WTC11 (cell line): ENCODE data around the gene CLRN3. TPM values are rescaled to one million over a fixed set of nuclear protein-coding genes. Genes with fewer than 3 reads are reported as not detected.

ENCODE experiments used
- ATAC-seq: fragments of 200-7000 bp; cut with Tn5 transposase; 2 replicates; pipeline ENCODE4 v1.10.0; 2021; ENCODE audit warnings: mild to moderate bottlenecking, moderate library complexity
- CTCF ChIA-PET: fragments of 300-600 bp; sonication (Branson Sonifier 250); formaldehyde crosslinking; loops from one replicate; lab custom pipeline; 2021; ENCODE audit warnings: antibody characterized with exemption; lab: Charles Lee
- POLR2A ChIA-PET: fragments of 350-600 bp; sonication (Branson Sonifier 250); formaldehyde crosslinking; loops from one replicate; lab custom pipeline; 2021; ENCODE audit warnings: antibody characterized with exemption; lab: Charles Lee
- DNase-seq: peaks from one replicate; pipeline ENCODE4 v3.0.0; 2021; ENCODE audit warnings: low spot score
- H3K27ac Mint-ChIP-seq: 2 replicates; pipeline ENCODE4 v1.8.0; 2021; ENCODE audit warnings: mixed read lengths
- H3K27me3 Mint-ChIP-seq: 2 replicates; pipeline ENCODE4 v1.8.0; 2021; ENCODE audit warnings: low read depth, mild to moderate bottlenecking, moderate library complexity, mixed read lengths
- H3K36me3 Mint-ChIP-seq: 2 replicates; pipeline ENCODE4 v1.8.0; 2021; ENCODE audit warnings: mixed read lengths
- H3K4me1 Mint-ChIP-seq: 2 replicates; pipeline ENCODE4 v1.8.0; 2022; ENCODE audit warnings: mixed read lengths
- H3K4me3 Mint-ChIP-seq: 2 replicates; pipeline ENCODE4 v1.8.0; 2021; ENCODE audit warnings: mild to moderate bottlenecking, moderate library complexity, mixed read lengths
- H3K9me3 Mint-ChIP-seq: 2 replicates; pipeline ENCODE4 v1.8.0; 2021; ENCODE audit warnings: mixed read lengths
- ATF1 ChIP-seq: sonication (generic); formaldehyde crosslinking; IDR thresholded peaks from 2 replicates; pipeline ENCODE4 v1.8.1; 2023; ENCODE audit warnings: mild to moderate bottlenecking, moderate library complexity, missing genetic modification reagents
- CREB1 ChIP-seq: sonication (generic); formaldehyde crosslinking; IDR thresholded peaks from 2 replicates; pipeline ENCODE4 v1.8.0; 2023; ENCODE audit warnings: mild to moderate bottlenecking, missing genetic modification reagents
- E2F4 ChIP-seq: sonication (generic); formaldehyde crosslinking; IDR thresholded peaks from 2 replicates; pipeline ENCODE4 v1.8.1; 2022; ENCODE audit warnings: low read depth, mild to moderate bottlenecking, moderate library complexity, missing genetic modification reagents, borderline replicate concordance
- ELF4 ChIP-seq: sonication (generic); formaldehyde crosslinking; IDR thresholded peaks from 2 replicates; pipeline ENCODE4 v1.8.1; 2022; ENCODE audit warnings: low read depth, mild to moderate bottlenecking, moderate library complexity, missing genetic modification reagents
- ESRRA ChIP-seq: sonication (generic); formaldehyde crosslinking; IDR thresholded peaks from 2 replicates; pipeline ENCODE4 v1.8.1; 2022; ENCODE audit warnings: mild to moderate bottlenecking, missing genetic modification reagents, borderline replicate concordance
- JUN ChIP-seq: sonication (generic); formaldehyde crosslinking; IDR thresholded peaks from 2 replicates; pipeline ENCODE4 v1.8.0; 2023; ENCODE audit warnings: mild to moderate bottlenecking, missing genetic modification reagents
- KAT7 ChIP-seq: sonication (generic); formaldehyde crosslinking; IDR thresholded peaks from 2 replicates; pipeline ENCODE4 v1.8.1; 2023; ENCODE audit warnings: missing genetic modification reagents, mild to moderate bottlenecking, borderline replicate concordance
- MAX ChIP-seq: sonication (generic); formaldehyde crosslinking; IDR thresholded peaks from 2 replicates; pipeline ENCODE4 v1.8.0; 2022; ENCODE audit warnings: mild to moderate bottlenecking, missing genetic modification reagents
- MYBL2 ChIP-seq: sonication (generic); formaldehyde crosslinking; IDR thresholded peaks from 2 replicates; pipeline ENCODE4 v1.8.1; 2023; ENCODE audit warnings: mild to moderate bottlenecking, moderate library complexity, missing genetic modification reagents
- NFATC4 ChIP-seq: fragments of 250-450 bp; sonication (Bioruptor Pico); IDR thresholded peaks from 2 replicates; pipeline ENCODE4 v1.9.0; 2021; ENCODE audit warnings: mild to moderate bottlenecking
- NFE2L1 ChIP-seq: sonication (generic); formaldehyde crosslinking; IDR thresholded peaks from 2 replicates; pipeline ENCODE4 v1.8.1; 2023; ENCODE audit warnings: missing genetic modification reagents
- SOX15 ChIP-seq: fragments of 250-450 bp; sonication (Bioruptor Pico); IDR thresholded peaks from 2 replicates; pipeline ENCODE4 v1.9.0; 2021; ENCODE audit warnings: mild to moderate bottlenecking
- TCF7 ChIP-seq: sonication (generic); formaldehyde crosslinking; IDR thresholded peaks from 2 replicates; pipeline ENCODE4 v1.8.0; 2022; ENCODE audit warnings: mild to moderate bottlenecking, low read depth, missing genetic modification reagents, moderate library complexity
- ZBTB21 ChIP-seq: sonication (generic); formaldehyde crosslinking; IDR thresholded peaks from 2 replicates; pipeline ENCODE4 v1.8.1; 2023; ENCODE audit warnings: mild to moderate bottlenecking, missing genetic modification reagents, borderline replicate concordance
- ZBTB43 ChIP-seq: sonication (generic); formaldehyde crosslinking; IDR thresholded peaks from 2 replicates; pipeline ENCODE4 v1.8.1; 2023; ENCODE audit warnings: mild to moderate bottlenecking, missing genetic modification reagents
- ZNF219 ChIP-seq: sonication (generic); formaldehyde crosslinking; IDR thresholded peaks from 2 replicates; pipeline ENCODE4 v1.8.0; 2023; ENCODE audit warnings: missing genetic modification reagents, mild to moderate bottlenecking, borderline replicate concordance
- ZNF317 ChIP-seq: sonication (generic); formaldehyde crosslinking; IDR thresholded peaks from 2 replicates; pipeline ENCODE4 v1.8.1; 2023; ENCODE audit warnings: low read depth, mild to moderate bottlenecking, moderate library complexity, missing genetic modification reagents, borderline replicate concordance
- ZNF671 ChIP-seq: fragments of 250-450 bp; sonication (Bioruptor Pico); IDR thresholded peaks from 2 replicates; pipeline ENCODE4 v1.8.0; 2021; ENCODE audit warnings: mild to moderate bottlenecking
- total RNA-seq: library from RNA; stranded (reverse); gene quantifications from 3 replicates; pipeline ENCODE4 v1.2.3, GENCODE V29; 2021
- TF ChIP-seq, protein P1 (sequence below): fragments of 250-450 bp; sonication (Bioruptor Pico); IDR thresholded peaks from 2 replicates; pipeline ENCODE4 v1.9.0; 2021; ENCODE audit warnings: mild to moderate bottlenecking
- TF ChIP-seq, protein P2 (sequence below): fragments of 250-450 bp; sonication (Bioruptor Pico); IDR thresholded peaks from 2 replicates; pipeline ENCODE4 v1.9.0; 2021; ENCODE audit warnings: mild to moderate bottlenecking
- TF ChIP-seq, protein P3 (sequence below): sonication (generic); formaldehyde crosslinking; IDR thresholded peaks from 2 replicates; pipeline ENCODE4 v1.8.0; 2022; ENCODE audit warnings: mild to moderate bottlenecking, missing genetic modification reagents
- TF ChIP-seq, protein P4 (sequence below): fragments of 250-450 bp; sonication (Bioruptor Pico); IDR thresholded peaks from 2 replicates; pipeline ENCODE4 v2.1.2; 2022; ENCODE audit warnings: mild to moderate bottlenecking, moderate library complexity
- TF ChIP-seq, protein P5 (sequence below): sonication (generic); formaldehyde crosslinking; IDR thresholded peaks from 2 replicates; pipeline ENCODE4 v1.8.0; 2023; ENCODE audit warnings: missing genetic modification reagents

The CLRN3 gene
- total RNA-seq, 1 experiment from 2014 or later: not detected

- TF ChIP-seq MAX (no peak), ZBTB21 (no peak), ZNF219 (no peak), ZBTB43 (no peak), CREB1 (CRISPR knock-in tag) (no peak), ZNF671 (no peak), ELF4 (CRISPR knock-in tag) (no peak), E2F4 (CRISPR knock-in tag) (no peak), TCF7 (no peak), ESRRA (CRISPR knock-in tag) (no peak), NFATC4 (no peak), KAT7 (no peak)
- TF ChIP-seq, protein P1, sequence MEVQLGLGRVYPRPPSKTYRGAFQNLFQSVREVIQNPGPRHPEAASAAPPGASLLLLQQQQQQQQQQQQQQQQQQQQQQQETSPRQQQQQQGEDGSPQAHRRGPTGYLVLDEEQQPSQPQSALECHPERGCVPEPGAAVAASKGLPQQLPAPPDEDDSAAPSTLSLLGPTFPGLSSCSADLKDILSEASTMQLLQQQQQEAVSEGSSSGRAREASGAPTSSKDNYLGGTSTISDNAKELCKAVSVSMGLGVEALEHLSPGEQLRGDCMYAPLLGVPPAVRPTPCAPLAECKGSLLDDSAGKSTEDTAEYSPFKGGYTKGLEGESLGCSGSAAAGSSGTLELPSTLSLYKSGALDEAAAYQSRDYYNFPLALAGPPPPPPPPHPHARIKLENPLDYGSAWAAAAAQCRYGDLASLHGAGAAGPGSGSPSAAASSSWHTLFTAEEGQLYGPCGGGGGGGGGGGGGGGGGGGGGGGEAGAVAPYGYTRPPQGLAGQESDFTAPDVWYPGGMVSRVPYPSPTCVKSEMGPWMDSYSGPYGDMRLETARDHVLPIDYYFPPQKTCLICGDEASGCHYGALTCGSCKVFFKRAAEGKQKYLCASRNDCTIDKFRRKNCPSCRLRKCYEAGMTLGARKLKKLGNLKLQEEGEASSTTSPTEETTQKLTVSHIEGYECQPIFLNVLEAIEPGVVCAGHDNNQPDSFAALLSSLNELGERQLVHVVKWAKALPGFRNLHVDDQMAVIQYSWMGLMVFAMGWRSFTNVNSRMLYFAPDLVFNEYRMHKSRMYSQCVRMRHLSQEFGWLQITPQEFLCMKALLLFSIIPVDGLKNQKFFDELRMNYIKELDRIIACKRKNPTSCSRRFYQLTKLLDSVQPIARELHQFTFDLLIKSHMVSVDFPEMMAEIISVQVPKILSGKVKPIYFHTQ (CRISPR knock-in tag): no peak
- TF ChIP-seq, protein P2, sequence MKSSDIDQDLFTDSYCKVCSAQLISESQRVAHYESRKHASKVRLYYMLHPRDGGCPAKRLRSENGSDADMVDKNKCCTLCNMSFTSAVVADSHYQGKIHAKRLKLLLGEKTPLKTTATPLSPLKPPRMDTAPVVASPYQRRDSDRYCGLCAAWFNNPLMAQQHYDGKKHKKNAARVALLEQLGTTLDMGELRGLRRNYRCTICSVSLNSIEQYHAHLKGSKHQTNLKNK (CRISPR knock-in tag): no peak
- TF ChIP-seq, protein P3, sequence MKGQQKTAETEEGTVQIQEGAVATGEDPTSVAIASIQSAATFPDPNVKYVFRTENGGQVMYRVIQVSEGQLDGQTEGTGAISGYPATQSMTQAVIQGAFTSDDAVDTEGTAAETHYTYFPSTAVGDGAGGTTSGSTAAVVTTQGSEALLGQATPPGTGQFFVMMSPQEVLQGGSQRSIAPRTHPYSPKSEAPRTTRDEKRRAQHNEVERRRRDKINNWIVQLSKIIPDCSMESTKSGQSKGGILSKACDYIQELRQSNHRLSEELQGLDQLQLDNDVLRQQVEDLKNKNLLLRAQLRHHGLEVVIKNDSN (CRISPR knock-in tag): no peak
- TF ChIP-seq, protein P4, sequence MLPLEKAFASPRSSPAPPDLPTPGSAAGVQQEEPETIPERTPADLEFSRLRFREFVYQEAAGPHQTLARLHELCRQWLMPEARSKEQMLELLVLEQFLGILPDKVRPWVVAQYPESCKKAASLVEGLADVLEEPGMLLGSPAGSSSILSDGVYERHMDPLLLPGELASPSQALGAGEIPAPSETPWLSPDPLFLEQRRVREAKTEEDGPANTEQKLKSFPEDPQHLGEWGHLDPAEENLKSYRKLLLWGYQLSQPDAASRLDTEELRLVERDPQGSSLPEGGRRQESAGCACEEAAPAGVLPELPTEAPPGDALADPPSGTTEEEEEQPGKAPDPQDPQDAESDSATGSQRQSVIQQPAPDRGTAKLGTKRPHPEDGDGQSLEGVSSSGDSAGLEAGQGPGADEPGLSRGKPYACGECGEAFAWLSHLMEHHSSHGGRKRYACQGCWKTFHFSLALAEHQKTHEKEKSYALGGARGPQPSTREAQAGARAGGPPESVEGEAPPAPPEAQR (CRISPR knock-in tag): no peak
- POLR2A ChIA-PET: no interaction called here
- Mint-ChIP-seq H3K4me3 (no peak overlapping the region), H3K36me3 (no peaks in the 10 kb centered on the region), H3K27me3 (no peaks in the 10 kb centered on the region; the same call in 1 of the 2 replicates), H3K4me1 (no peaks in the 10 kb centered on the region), H3K27ac (no peak overlapping the region), H3K9me3 (peaks cover 11% of the 10 kb centered on the region)
- no peak for DNase-seq
- CTCF ChIA-PET: interaction anchor here (1.2 kb wide), 1 partner anchor 175 kb away, joined by 4 read pairs; no protein-coding TSS in a partner anchor
- ATAC-seq: no peak
Observed at GRCh38 chr10:127894146-127894545, 1.4 kb upstream of the CLRN3 start.

- CTCF ChIA-PET: no interaction called here
- no peak for DNase-seq
- Mint-ChIP-seq H3K9me3 (no peaks in the 10 kb centered on the region), H3K36me3 (no peaks in the 10 kb centered on the region), H3K27ac (no peak overlapping the region), H3K27me3 (no peaks in the 10 kb centered on the region; the same call in 1 of the 2 replicates), H3K4me3 (no peak overlapping the region), H3K4me1 (peaks cover 4% of the 10 kb centered on the region; the same call in 1 of the 2 replicates)
- POLR2A ChIA-PET: no interaction called here
- TF ChIP-seq ELF4 (CRISPR knock-in tag) (no peak), JUN (no peak), ATF1 (CRISPR knock-in tag) (no peak), SOX15 (CRISPR knock-in tag) (no peak), MYBL2 (CRISPR knock-in tag) (no peak), ZNF317 (CRISPR knock-in tag) (no peak), NFE2L1 (CRISPR knock-in tag) (no peak)
- TF ChIP-seq, protein P5, sequence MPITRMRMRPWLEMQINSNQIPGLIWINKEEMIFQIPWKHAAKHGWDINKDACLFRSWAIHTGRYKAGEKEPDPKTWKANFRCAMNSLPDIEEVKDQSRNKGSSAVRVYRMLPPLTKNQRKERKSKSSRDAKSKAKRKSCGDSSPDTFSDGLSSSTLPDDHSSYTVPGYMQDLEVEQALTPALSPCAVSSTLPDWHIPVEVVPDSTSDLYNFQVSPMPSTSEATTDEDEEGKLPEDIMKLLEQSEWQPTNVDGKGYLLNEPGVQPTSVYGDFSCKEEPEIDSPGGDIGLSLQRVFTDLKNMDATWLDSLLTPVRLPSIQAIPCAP (CRISPR knock-in tag): no peak
- TF ChIP-seq, all 79 proteins: peak for 0
- no peak for ATAC-seq
Observed at GRCh38 chr10:127890832-127891334, 1.9 kb downstream of the CLRN3 start.
